Activated CD4-positive, alpha-beta memory T cell treated with anti-CD3 and anti-CD28 coated beads for 36 hours (primary cell): ENCODE results near the gene ERC1. TPM values are rescaled to one million over a fixed set of nuclear protein-coding genes. Genes with fewer than 3 reads are reported as not detected.

Experiments used
- CTCF ChIA-PET: fragments of 350-600 bp; sonication (Branson Sonifier 250); formaldehyde crosslinking; loops from one replicate; lab custom pipeline; 2021; ENCODE audit warnings: antibody characterized with exemption, inconsistent platforms; lab: Charles Lee
- POLR2A ChIA-PET: fragments of 350-600 bp; sonication (Branson Sonifier 250); formaldehyde crosslinking; loops from one replicate; lab custom pipeline; 2021; ENCODE audit warnings: antibody characterized with exemption; lab: Charles Lee
- DNase-seq: peaks from one replicate; pipeline ENCODE4 v3.0.0-alpha.2; 2020
- H3K27ac Mint-ChIP-seq: one replicate; pipeline ENCODE4 v1.8.0; 2021; ENCODE audit warnings: mixed read lengths
- H3K27me3 Mint-ChIP-seq: one replicate; pipeline ENCODE4 v1.8.0; 2021; ENCODE audit warnings: mixed read lengths
- H3K36me3 Mint-ChIP-seq: one replicate; pipeline ENCODE4 v1.8.0; 2021; ENCODE audit warnings: mixed read lengths
- H3K4me1 Mint-ChIP-seq: one replicate; pipeline ENCODE4 v1.8.0; 2021; ENCODE audit warnings: low read depth, mixed read lengths
- H3K4me3 Mint-ChIP-seq: one replicate; pipeline ENCODE4 v1.8.0; 2021; ENCODE audit warnings: mild to moderate bottlenecking, mixed read lengths
- H3K9me3 Mint-ChIP-seq: one replicate; pipeline ENCODE4 v1.8.0; 2021; ENCODE audit warnings: mixed read lengths
- intact Hi-C: fragments of 100-400 bp; cut with micrococcal nuclease; formaldehyde crosslinking; loops from one replicate; pipeline ENCODE4 v1.15.1; 2023
- total RNA-seq, 2 experiments: library from RNA; stranded (reverse); gene quantifications; one replicate each; pipeline ENCODE4 v1.2.3, GENCODE V29; 2021

Gene ERC1
- total RNA-seq, 2 experiments from 2014 or later, result 19.1 to 21.8 TPM

DNA sequence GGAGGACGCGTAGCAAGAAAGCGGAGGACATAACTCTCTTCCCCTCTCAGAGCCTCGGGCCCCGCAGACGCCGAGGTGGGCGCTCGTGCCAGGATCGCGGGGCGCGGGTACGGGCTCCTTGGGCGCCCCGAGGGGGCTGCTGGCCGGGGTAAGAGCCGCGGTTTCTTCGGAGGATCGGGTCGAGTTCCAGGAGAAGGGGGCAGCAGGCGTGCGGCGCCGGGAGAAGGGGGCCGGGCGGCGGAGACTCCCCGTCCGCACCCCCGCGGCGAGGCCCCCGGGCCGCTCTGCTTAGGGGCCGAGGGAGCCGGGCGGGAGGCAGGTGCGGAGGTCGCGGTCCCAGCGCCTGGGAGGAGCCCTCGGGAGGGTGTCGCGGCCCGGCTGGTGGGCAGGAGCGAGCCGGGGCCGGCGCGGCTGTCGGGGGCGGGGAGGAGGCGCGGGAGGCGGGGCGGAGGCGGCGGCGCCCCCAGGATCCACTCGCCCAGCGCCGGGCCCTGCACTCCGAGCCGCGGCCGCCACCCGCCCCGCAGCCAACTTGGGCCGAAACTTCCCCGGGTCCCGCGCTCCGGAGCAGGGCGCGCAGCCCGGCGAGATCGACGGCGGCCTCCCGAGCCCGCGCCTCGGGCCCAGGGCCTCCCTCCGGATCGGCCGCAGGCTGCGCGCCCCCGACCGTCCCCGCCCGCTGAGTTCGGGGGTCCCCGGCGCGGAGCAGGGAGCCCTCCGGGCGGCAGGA lies 539.0 kb downstream of the ERC1 start:
- Mint-ChIP-seq H3K9me3 (no peaks in the 10 kb centered on the region), H3K27ac (no peak overlapping the region), H3K36me3 (no peaks in the 10 kb centered on the region), H3K27me3 (peaks cover 57% of the 10 kb centered on the region), H3K4me3 (peak overlapping the region; percentile 63), H3K4me1 (peaks cover 29% of the 10 kb centered on the region)
- no peak for DNase-seq
- ChIA-PET CTCF (no interaction called here), POLR2A (no interaction called here)
- intact Hi-C loops, result loop anchor here (5.0 kb wide), 2 partner anchors 62 to 77 kb away; partner anchors contain the start of gene FBXL14

DNA sequence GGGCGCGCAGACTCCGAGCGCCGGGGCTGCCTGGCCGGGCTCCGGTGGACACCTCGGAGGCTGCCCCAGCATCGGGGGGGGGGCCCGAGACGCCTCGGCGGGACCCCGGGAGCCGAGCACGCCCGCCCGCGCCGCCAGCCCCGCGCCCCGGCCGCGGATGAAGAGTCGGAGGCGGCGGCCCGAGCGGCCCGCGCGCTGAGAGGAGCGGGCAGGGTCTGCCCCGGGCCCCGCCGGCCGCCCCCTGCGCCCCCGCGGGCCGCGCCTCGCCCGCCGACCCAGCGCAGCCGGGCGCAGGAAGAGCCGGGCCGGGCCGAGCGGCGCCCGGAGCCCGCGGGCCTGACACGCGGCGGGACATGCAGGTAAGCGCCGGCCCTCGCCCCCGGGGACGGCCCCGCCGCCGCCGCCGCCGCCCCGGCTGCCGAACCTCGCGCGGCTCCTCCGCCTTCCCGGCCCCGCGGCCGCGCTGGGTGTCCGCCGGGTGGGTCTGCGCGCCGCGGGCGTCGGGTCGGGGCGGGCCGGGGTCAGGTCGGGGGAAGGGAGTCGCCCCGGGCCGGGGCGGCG lies 539.6 kb downstream of the ERC1 start:
- Mint-ChIP-seq H3K27ac (no peak overlapping the region), H3K4me1 (peaks cover 29% of the 10 kb centered on the region), H3K27me3 (peaks cover 56% of the 10 kb centered on the region), H3K4me3 (no peak overlapping the region), H3K9me3 (no peaks in the 10 kb centered on the region), H3K36me3 (no peaks in the 10 kb centered on the region)
- intact Hi-C loops, result loop anchor here (5.0 kb wide), 2 partner anchors 62 to 77 kb away; partner anchors contain the start of gene FBXL14
- POLR2A ChIA-PET, result no interaction called here
- CTCF ChIA-PET, result no interaction called here
- no peak for DNase-seq

DNA sequence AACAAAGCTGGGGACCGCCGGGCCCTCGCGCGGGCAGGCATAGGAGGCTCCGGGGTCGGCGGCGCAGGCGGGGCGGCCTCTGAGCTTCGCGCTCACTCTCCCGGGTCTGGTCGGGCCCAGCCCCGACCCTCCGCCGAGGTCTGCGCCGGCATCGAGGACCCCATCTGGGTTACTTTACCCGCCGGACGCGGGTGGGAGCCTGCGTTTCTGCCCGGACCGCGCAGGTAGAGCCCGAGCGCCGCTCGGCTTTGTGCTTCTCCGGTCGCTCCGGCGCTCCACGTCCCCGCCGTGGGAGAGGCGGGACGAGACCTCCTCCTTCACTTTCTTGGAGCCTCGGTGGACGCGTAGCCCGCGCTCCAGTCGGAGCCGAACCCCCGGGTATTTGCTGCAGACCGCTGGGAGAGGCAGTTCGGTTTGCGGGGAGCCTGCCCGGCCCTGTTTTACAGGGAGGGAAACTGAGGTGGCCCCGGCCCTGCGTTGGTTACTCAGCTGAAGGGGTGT lies 540.2 kb downstream of the ERC1 start:
- Mint-ChIP-seq H3K27ac (no peak overlapping the region), H3K36me3 (no peaks in the 10 kb centered on the region), H3K4me1 (peaks cover 29% of the 10 kb centered on the region), H3K27me3 (peaks cover 57% of the 10 kb centered on the region), H3K9me3 (no peaks in the 10 kb centered on the region), H3K4me3 (peak overlapping the region; percentile 49)
- ChIA-PET CTCF (interaction anchor here (1.0 kb wide), 1 partner anchor 413 kb away, joined by 3 read pairs; no protein-coding TSS in a partner anchor), POLR2A (no interaction called here)
- no peak for DNase-seq
- intact Hi-C loops, result loop anchor here (5.0 kb wide), 2 partner anchors 61 to 76 kb away; partner anchors contain the start of gene FBXL14

DNA sequence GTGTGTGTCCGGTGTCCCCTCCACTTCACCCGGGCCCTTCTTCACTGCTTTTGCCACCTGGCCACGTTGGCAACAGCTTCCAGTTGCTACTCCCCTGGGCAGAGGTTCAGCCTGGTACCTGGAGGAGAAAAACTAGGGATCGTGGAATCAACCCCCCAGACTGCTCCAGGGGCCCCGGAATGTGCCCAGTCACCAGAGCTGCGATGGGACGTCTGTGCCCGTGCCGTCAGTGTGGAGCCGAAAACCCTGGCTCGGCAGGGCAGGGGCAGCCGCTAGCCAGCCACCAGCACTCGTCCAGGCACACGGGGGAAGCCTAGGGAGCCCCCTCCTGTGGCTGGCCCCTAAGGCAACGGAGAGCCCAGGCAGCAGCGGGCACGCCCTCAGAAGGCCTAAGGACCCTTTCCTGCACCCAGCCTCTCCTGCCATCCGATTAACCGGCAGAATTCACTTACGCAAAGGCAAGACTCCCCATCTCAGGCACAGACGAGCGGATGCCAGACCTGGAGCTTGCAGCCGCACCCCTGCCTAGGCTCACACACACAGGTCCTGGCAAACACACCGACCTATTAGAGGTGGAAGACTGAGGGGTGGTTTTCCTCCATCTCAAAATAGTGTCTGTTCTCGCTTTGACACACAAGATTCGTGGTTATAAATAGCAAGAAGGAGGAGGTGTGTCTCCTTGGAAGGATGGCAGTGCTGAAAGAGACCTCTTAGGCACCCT lies 540.8 kb downstream of the ERC1 start:
- H3K27ac Mint-ChIP-seq, result no peak overlapping the region
- no peak for DNase-seq
- no peaks in the 10 kb centered on the region for H3K36me3 Mint-ChIP-seq
- intact Hi-C loops, result loop anchor here (2.0 to 5.0 kb wide), 3 partner anchors 57 to 75 kb away; partner anchors contain the start of gene FBXL14
- no peak overlapping the region for H3K4me3 Mint-ChIP-seq
- peaks cover 29% of the 10 kb centered on the region for H3K4me1 Mint-ChIP-seq
- POLR2A ChIA-PET, result interaction anchor here (1.1 kb wide), 1 partner anchor 582 kb away, joined by 3 read pairs; the partner anchor contains the start of gene RAD52
- CTCF ChIA-PET, result interaction anchor here (1.0 kb wide), 1 partner anchor 413 kb away, joined by 3 read pairs; no protein-coding TSS in a partner anchor
- no peaks in the 10 kb centered on the region for H3K9me3 Mint-ChIP-seq
- H3K27me3 Mint-ChIP-seq, result peaks cover 57% of the 10 kb centered on the region

- CTCF ChIA-PET, result interaction anchor here (0.6 to 2.3 kb wide), 6 partner anchors 13 to 414 kb away, joined by 3 to 24 read pairs (median 3); no protein-coding TSS in a partner anchor
- no peak overlapping the region for H3K27ac Mint-ChIP-seq
- peaks cover 62% of the 10 kb centered on the region for H3K27me3 Mint-ChIP-seq
- intact Hi-C loops, result loop anchor here (2.0 to 5.0 kb wide), 3 partner anchors 58 to 75 kb away; partner anchors contain the start of gene FBXL14
- no peak for DNase-seq
- H3K36me3 Mint-ChIP-seq, result no peaks in the 10 kb centered on the region
- H3K4me3 Mint-ChIP-seq, result no peak overlapping the region
- POLR2A ChIA-PET, result interaction anchor here (0.6 to 1.1 kb wide), 2 partner anchors 60 to 583 kb away, joined by 3 read pairs; partner anchors contain the start of gene RAD52
- H3K4me1 Mint-ChIP-seq, result peaks cover 29% of the 10 kb centered on the region
- H3K9me3 Mint-ChIP-seq, result no peaks in the 10 kb centered on the region
These were observed 541.5 kb downstream of the ERC1 start for GRCh38 chr12:1532375-1533165.

DNA sequence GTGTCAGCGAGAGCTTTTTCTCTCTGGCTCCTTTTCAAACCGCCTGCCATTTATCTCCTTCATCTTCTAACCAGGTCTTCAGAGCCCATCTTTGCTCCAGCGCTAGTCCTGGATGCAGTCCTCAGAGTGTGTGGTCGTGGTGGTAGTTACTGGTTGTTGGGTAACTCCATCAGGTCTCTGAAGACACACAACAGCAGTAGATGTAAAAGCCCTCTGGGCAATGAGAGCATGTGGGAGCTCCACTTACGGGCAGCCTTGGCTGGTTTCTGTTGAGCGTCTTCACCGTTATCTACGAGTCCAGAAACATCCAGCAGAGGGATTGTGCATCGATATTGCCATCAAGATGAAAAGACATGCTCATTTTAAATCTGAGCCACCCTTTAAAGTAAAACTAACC lies 542.2 kb downstream of the ERC1 start:
- CTCF ChIA-PET, result interaction anchor here (0.6 to 2.3 kb wide), 5 partner anchors 13 to 73 kb away, joined by 3 to 24 read pairs (median 3); no protein-coding TSS in a partner anchor
- Mint-ChIP-seq H3K9me3 (no peaks in the 10 kb centered on the region), H3K4me1 (peaks cover 29% of the 10 kb centered on the region), H3K36me3 (no peaks in the 10 kb centered on the region), H3K4me3 (peak overlapping the region; percentile 45), H3K27ac (no peak overlapping the region), H3K27me3 (peaks cover 61% of the 10 kb centered on the region)
- DNase-seq, result peak; percentile 37
- POLR2A ChIA-PET, result interaction anchor here (0.6 to 1.1 kb wide), 2 partner anchors 59 to 583 kb away, joined by 3 read pairs; partner anchors contain the start of gene RAD52
- intact Hi-C loops, result loop anchor here (2.0 to 5.0 kb wide), 3 partner anchors 58 to 74 kb away; partner anchors contain the start of gene FBXL14

DNA sequence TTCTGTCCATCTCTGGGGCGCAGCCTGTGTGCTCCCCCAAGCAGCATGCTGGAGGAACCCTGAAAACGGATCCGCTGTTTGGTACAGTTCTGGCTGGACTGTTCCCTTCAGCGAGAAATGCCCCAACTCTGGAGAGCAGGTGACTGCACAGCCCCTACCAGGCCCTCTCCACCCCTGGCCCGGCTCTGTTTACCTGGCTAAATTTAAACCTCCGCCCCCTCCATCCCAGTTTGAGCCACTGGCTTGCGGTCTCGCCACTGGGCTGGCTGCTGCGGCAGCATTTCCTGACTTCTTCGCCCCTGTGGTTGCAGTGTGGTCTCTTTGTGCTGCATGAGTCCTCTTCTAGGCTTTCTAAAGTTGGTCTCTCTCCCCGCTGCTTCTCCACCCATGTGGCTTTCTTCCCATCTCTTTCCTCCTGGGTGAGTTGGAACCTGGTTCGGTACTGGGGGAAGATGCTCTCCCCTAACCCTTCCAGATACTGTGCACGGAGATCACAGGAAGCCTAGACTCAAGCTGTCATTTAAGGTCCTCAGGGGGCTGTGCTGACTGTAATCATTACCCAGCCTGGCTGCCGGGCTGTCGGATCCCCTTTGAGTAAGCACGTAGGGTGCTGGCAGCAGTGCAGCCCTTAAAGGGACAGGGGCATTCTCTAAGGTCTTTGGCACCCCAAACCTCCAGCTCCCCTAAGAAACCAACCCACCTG lies 542.7 kb downstream of the ERC1 start:
- Mint-ChIP-seq H3K27me3 (peaks cover 62% of the 10 kb centered on the region), H3K9me3 (no peaks in the 10 kb centered on the region), H3K4me1 (peaks cover 29% of the 10 kb centered on the region), H3K4me3 (peak overlapping the region; percentile 45), H3K36me3 (no peaks in the 10 kb centered on the region), H3K27ac (no peak overlapping the region)
- ChIA-PET CTCF (interaction anchor here (0.8 to 2.3 kb wide), 7 partner anchors 38 to 416 kb away, joined by 3 to 24 read pairs (median 3); no protein-coding TSS in a partner anchor), POLR2A (no interaction called here)
- intact Hi-C loops, result loop anchor here (1.0 to 5.0 kb wide), 4 partner anchors 21 to 74 kb away; partner anchors contain the start of gene FBXL14
- peak; percentile 85 for DNase-seq

- Mint-ChIP-seq H3K27ac (no peak overlapping the region), H3K27me3 (peaks cover 61% of the 10 kb centered on the region), H3K4me3 (no peak overlapping the region), H3K4me1 (peaks cover 27% of the 10 kb centered on the region), H3K9me3 (no peaks in the 10 kb centered on the region), H3K36me3 (no peaks in the 10 kb centered on the region)
- intact Hi-C loops, result loop anchor here (1.0 to 5.0 kb wide), 3 partner anchors 20 to 73 kb away; partner anchors contain the start of gene FBXL14
- no peak for DNase-seq
- POLR2A ChIA-PET, result no interaction called here
- CTCF ChIA-PET, result interaction anchor here (1.4 to 2.3 kb wide), 4 partner anchors 37 to 417 kb away, joined by 3 to 24 read pairs (median 7); no protein-coding TSS in a partner anchor
These were observed 543.7 kb downstream of the ERC1 start for GRCh38 chr12:1534748-1535147.

DNA sequence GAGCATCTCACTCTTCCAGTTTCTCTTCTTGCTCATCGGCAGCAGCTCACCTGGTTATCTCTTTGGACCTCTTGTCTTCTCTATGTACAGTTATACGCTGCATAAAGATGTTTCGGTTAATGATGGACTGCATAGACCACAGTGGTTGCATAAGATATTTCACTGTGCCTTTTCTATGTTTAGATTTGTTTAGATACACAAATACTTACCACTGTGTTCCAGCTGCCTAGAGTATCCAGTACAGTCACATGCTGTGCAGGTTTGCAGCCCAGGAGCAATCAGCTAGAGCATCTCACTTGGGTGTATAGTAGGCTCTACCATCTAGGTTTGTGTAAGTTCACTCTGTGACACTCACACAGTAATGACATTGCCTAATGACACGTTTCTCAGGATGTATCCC lies 545.8 kb downstream of the ERC1 start:
- H3K27me3 Mint-ChIP-seq, result peaks cover 68% of the 10 kb centered on the region
- DNase-seq, result no peak
- intact Hi-C loops, result no loop called here
- no peak overlapping the region for H3K27ac Mint-ChIP-seq
- ChIA-PET CTCF (interaction anchor here (1.4 kb wide), 1 partner anchor 46 kb away, joined by 4 read pairs; no protein-coding TSS in a partner anchor), POLR2A (no interaction called here)
- no peaks in the 10 kb centered on the region for H3K9me3 Mint-ChIP-seq
- peaks cover 23% of the 10 kb centered on the region for H3K4me1 Mint-ChIP-seq
- no peak overlapping the region for H3K4me3 Mint-ChIP-seq
- H3K36me3 Mint-ChIP-seq, result no peaks in the 10 kb centered on the region

- CTCF ChIA-PET, result interaction anchor here (0.7 kb wide), 1 partner anchor 421 kb away, joined by 3 read pairs; no protein-coding TSS in a partner anchor
- Mint-ChIP-seq H3K36me3 (no peaks in the 10 kb centered on the region), H3K27me3 (peaks cover 66% of the 10 kb centered on the region), H3K9me3 (no peaks in the 10 kb centered on the region), H3K4me3 (no peak overlapping the region), H3K27ac (no peak overlapping the region), H3K4me1 (peaks cover under 1% of the 10 kb centered on the region)
- POLR2A ChIA-PET, result no interaction called here
- no peak for DNase-seq
- intact Hi-C loops, result no loop called here
These were observed 548.1 kb downstream of the ERC1 start for GRCh38 chr12:1539135-1539534.
